A549 treated with AZD9567 at 1 μM for 4 hours (cell line): ENCODE data around the gene CWF19L2. TPM values are rescaled to one million over a fixed set of nuclear protein-coding genes. Genes with fewer than 3 reads are reported as not detected.

ENCODE experiments used
- total RNA-seq: library from RNA; stranded (reverse); fragments of 200-300 nt; extraction: Qiagen RNA extraction; gene quantifications from 5 replicates; pipeline ENCODE4 v1.2.3, GENCODE V29; 2022; ENCODE audit not compliant: insufficient read depth

CWF19L2 gene
- 3.1 to 5.1 TPM (median 3.4 TPM) in 5 replicates for total RNA-seq

DNA sequence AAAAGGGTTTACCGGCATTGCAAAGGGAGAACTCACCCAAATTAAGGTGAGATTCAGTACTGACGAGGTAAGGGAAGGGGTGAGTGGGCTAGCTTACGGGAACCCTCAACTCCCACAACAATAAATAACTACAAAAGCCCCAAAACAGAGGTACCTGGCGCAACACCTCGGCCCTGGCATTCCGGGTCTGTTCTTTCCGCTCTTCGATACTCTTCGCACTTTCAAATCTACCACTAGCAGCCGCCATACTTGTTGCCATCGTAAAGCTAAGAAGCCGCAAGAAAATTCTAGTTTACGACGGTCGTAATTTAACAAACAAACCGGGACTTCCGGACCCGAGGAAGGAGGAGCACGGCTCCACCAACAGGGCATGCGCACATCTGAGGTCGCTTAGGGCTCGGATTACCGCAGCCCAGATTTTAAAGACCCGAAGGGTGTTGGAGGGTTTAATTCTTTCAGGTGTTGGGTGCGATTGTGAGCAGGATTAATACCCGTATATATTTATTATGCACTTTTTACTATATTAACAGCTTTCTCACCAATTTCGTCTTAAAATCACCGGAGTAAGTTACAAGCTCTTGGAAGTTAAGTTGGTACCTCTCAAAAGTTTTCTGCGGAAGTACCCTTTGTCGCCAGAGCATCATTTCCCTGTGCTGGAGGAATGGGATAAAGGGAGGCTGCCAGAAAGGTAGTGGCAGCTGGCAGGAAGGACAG is at the start of gene CWF19L2:
Gene CWF19L2 (minus strand): TSS at position 268 of the 714 bp plus-strand sequence. CDS start 9 bp downstream, at position 259.

Other genes starting within 250 kb of the CWF19L2 start
- 5.4 to 14.5 TPM (median 6.2 TPM) in 5 replicates for gene ALKBH8, start 107.9 kb upstream of the CWF19L2 start, total RNA-seq
- 0.13 to 0.19 TPM (median 0.14 TPM) in 4 of 5 replicates, not detected in the other for gene ELMOD1, start 133.3 kb upstream of the CWF19L2 start, total RNA-seq